CD14-positive monocyte (primary cell): ENCODE results near the gene SMC5. TPM values are rescaled to one million over a fixed set of nuclear protein-coding genes. Genes with fewer than 3 reads are reported as not detected.

Experiments used
- DNase-seq, 3 donors: peaks; one replicate each; pipeline ENCODE4 v3.0.0-alpha.2; 2011 to 2022
- H2AFZ ChIP-seq: 2 replicates; pipeline ENCODE4 v1.6.0; 2012; ENCODE audit warnings: mild to moderate bottlenecking, low read depth, low read length, inconsistent platforms; ENCODE audit not compliant: insufficient read depth, poor library complexity, severe bottlenecking
- H3K27ac ChIP-seq, 2 donors: 1 replicate in 1 of 2; 2 replicates in 1 of 2; pipeline ENCODE4 v1.5.1; 2012 to 2013; ENCODE audit warnings: low read length in 2 of 2, control low read depth in 1 of 2, inconsistent platforms in 1 of 2, low read depth in 1 of 2, mild to moderate bottlenecking in 1 of 2
- H3K27me3 ChIP-seq, 2 donors: one replicate each; pipeline versions ENCODE4 v1.6.0 to v1.6.1; 2011 to 2013; ENCODE audit warnings: low read length in 2 of 2; ENCODE audit not compliant: control insufficient read depth in 2 of 2, insufficient read depth in 2 of 2
- H3K36me3 ChIP-seq, 2 donors: replicated peaks in 1 of 2; 1 replicate in 1 of 2; 2 replicates in 1 of 2; pipeline versions ENCODE4 v1.5.1 to v1.6.1; 2012 to 2013; ENCODE audit warnings: low read length in 2 of 2, control low read depth in 1 of 2, inconsistent platforms in 1 of 2, mild to moderate bottlenecking in 1 of 2; ENCODE audit not compliant: insufficient read depth in 2 of 2, control insufficient read depth in 1 of 2
- H3K4me1 ChIP-seq, 2 donors: 1 replicate in 1 of 2; 2 replicates in 1 of 2; pipeline versions ENCODE4 v1.5.1 to v1.6.1; 2012 to 2013; ENCODE audit warnings: low read length in 2 of 2, control low read depth in 1 of 2, inconsistent platforms in 1 of 2, mild to moderate bottlenecking in 1 of 2, moderate library complexity in 1 of 2; ENCODE audit not compliant: insufficient read depth in 2 of 2, control insufficient read depth in 1 of 2
- H3K4me2 ChIP-seq: replicated peaks from 2 replicates; pipeline ENCODE3; 2012; ENCODE audit warnings: low read length, moderate library complexity, mild to moderate bottlenecking; ENCODE audit not compliant: poor library complexity, severe bottlenecking; ENCODE audit errors: extremely low read depth
- H3K4me3 ChIP-seq, 3 experiments: fragments of 200-600 bp in 1 of 3; sonication (generic) in 1 of 3; replicated peaks in 1 of 3; 1 replicate in 2 of 3; 2 replicates in 1 of 3; pipeline ENCODE4 v1.5.1; 2011 to 2013; ENCODE audit warnings: low read length in 3 of 3, mild to moderate bottlenecking in 3 of 3, control low read depth in 2 of 3, low read depth in 2 of 3, inconsistent platforms in 1 of 3, moderate library complexity in 1 of 3
- H3K79me2 ChIP-seq: 2 replicates; pipeline ENCODE4 v1.6.0; 2012; ENCODE audit warnings: mild to moderate bottlenecking, control low read depth, inconsistent platforms, low read length, moderate library complexity; ENCODE audit not compliant: insufficient read depth
- H3K9ac ChIP-seq: 2 replicates; pipeline ENCODE4 v1.6.0; 2017; ENCODE audit warnings: low read length, mild to moderate bottlenecking; ENCODE audit not compliant: insufficient read depth, poor library complexity, severe bottlenecking
- H3K9me3 ChIP-seq, 2 donors: replicated peaks in 1 of 2; 1 replicate in 1 of 2; 2 replicates in 1 of 2; pipeline versions ENCODE4 v1.5.1 to v1.6.1; 2012 to 2013; ENCODE audit warnings: low read length in 2 of 2, control low read depth in 1 of 2; ENCODE audit not compliant: control insufficient read depth in 1 of 2, insufficient read depth in 1 of 2
- H4K20me1 ChIP-seq: 2 replicates; pipeline ENCODE4 v1.6.0; 2012; ENCODE audit warnings: mild to moderate bottlenecking, low read length, control low read depth, moderate library complexity; ENCODE audit not compliant: insufficient read depth
- H3K27ac Mint-ChIP-seq, 7 donors: one replicate each; pipeline ENCODE4 v1.8.0; 2020; ENCODE audit warnings: mild to moderate bottlenecking in 7 of 7, mixed read lengths in 7 of 7, moderate library complexity in 6 of 7, inconsistent platforms in 2 of 7
- H3K27me3 Mint-ChIP-seq, 3 donors: one replicate each; pipeline ENCODE4 v1.8.0; 2021 to 2022; ENCODE audit warnings: low read depth in 3 of 3, mild to moderate bottlenecking in 3 of 3, mixed read lengths in 3 of 3, moderate library complexity in 3 of 3, inconsistent platforms in 1 of 3
- H3K36me3 Mint-ChIP-seq, 2 donors: one replicate each; pipeline ENCODE4 v1.8.0; 2020; ENCODE audit warnings: mixed read lengths in 2 of 2, inconsistent platforms in 1 of 2, mild to moderate bottlenecking in 1 of 2
- H3K4me1 Mint-ChIP-seq: one replicate; pipeline ENCODE4 v1.8.0; 2020; ENCODE audit warnings: mild to moderate bottlenecking, mixed read lengths
- H3K4me3 Mint-ChIP-seq, 2 donors: one replicate each; pipeline ENCODE4 v1.8.0; 2020; ENCODE audit warnings: mild to moderate bottlenecking in 2 of 2, mixed read lengths in 2 of 2, moderate library complexity in 1 of 2
- H3K9me3 Mint-ChIP-seq, 7 donors: one replicate each; pipeline ENCODE4 v1.8.0; 2020 to 2022; ENCODE audit warnings: mixed read lengths in 7 of 7, mild to moderate bottlenecking in 6 of 7, moderate library complexity in 6 of 7, inconsistent platforms in 2 of 7
- CTCF ChIP-seq: fragments of 200-600 bp; IDR thresholded peaks from one replicate; pipeline ENCODE4 v1.8.0; 2022; ENCODE audit warnings: antibody characterized with exemption, mild to moderate bottlenecking
- WGBS: methylation state at CpG from one replicate; pipeline ENCODE4 v1.1.5; 2013; ENCODE audit warnings: missing lambda C conversion rate; ENCODE audit not compliant: insufficient coverage; 5-methylcytosine and 5-hydroxymethylcytosine counted together
- intact Hi-C, 2 donors: fragments of 100-400 bp; cut with micrococcal nuclease; formaldehyde crosslinking; loops; one replicate each; pipeline versions ENCODE4 v1.15.0 to v1.15.1; 2023
- polyA plus RNA-seq, 3 donors: library from polyadenylated mRNA; depleted of rRNA in 1 of 3; unstranded in 2 of 3; stranded (reverse) in 1 of 3; fragments of 300-500 nt in 2 of 3; fragments of >200 nt in 1 of 3; fragmentation: Illumina TruSeq in 2 of 3; gene quantifications; 1 replicate in 2 of 3; 2 replicates in 1 of 3; pipeline ENCODE4 v1.2.3, GENCODE V29; 2012 to 2021

The SMC5 gene
- polyA plus RNA-seq, 3 donors, result 4.9 to 13.6 (median 5.1) TPM

- Histone ChIP-seq H2AFZ (no peak overlapping the region), H3K27ac (no peak overlapping the region), H3K4me2 (no peak overlapping the region), H3K79me2 (no peaks in the 10 kb centered on the region), H3K9me3 (no peaks in the 10 kb centered on the region), H4K20me1 (no peaks in the 10 kb centered on the region), H3K36me3 (no peaks in the 10 kb centered on the region), H3K4me3 (no peak overlapping the region), H3K4me1 (no peaks in the 10 kb centered on the region), H3K9ac (no peak overlapping the region), H3K27me3 (no peaks in the 10 kb centered on the region)
- DNase-seq, result no peak
- intact Hi-C loops, result loop anchor here in 1 of 2 donors (10.0 kb wide), 1 partner anchor 64 kb away; no protein-coding TSS in a partner anchor
- no peak overlapping the region for H3K4me3 Mint-ChIP-seq
- H3K27me3 Mint-ChIP-seq, result no peaks in the 10 kb centered on the region
- WGBS, result no CpG with 5 or more reads among the region's 2 CpGs
- no peaks in the 10 kb centered on the region for H3K4me1 Mint-ChIP-seq
- H3K27ac Mint-ChIP-seq, result no peak overlapping the region
- no peaks in the 10 kb centered on the region for H3K36me3 Mint-ChIP-seq
- no peak for TF ChIP-seq CTCF
- peaks cover 0 to 2% (median 0%) of the 10 kb centered on the region in 7 donors for H3K9me3 Mint-ChIP-seq
Observed at GRCh38 chr9:70228611-70229010, 30.2 kb upstream of the SMC5 start.

- Histone ChIP-seq H4K20me1 (no peaks in the 10 kb centered on the region), H3K4me1 (no peaks in the 10 kb centered on the region), H3K4me2 (no peak overlapping the region), H3K9ac (no peak overlapping the region), H3K79me2 (no peaks in the 10 kb centered on the region), H3K27me3 (no peaks in the 10 kb centered on the region), H3K9me3 (no peaks in the 10 kb centered on the region), H3K4me3 (no peak overlapping the region), H3K27ac (no peak overlapping the region), H2AFZ (no peak overlapping the region), H3K36me3 (no peaks in the 10 kb centered on the region)
- no peak overlapping the region for H3K4me3 Mint-ChIP-seq
- no peak overlapping the region for H3K27ac Mint-ChIP-seq
- TF ChIP-seq CTCF, result no peak
- no peaks in the 10 kb centered on the region for H3K36me3 Mint-ChIP-seq
- H3K27me3 Mint-ChIP-seq, result no peaks in the 10 kb centered on the region
- DNase-seq, result no peak
- peaks cover 0 to 2% (median 2%) of the 10 kb centered on the region in 7 donors for H3K9me3 Mint-ChIP-seq
- WGBS, result 95% methylated on average over 4 of the region's 4 CpGs
- no peaks in the 10 kb centered on the region for H3K4me1 Mint-ChIP-seq
- intact Hi-C loops, result loop anchor here in 1 of 2 donors (10.0 kb wide), 1 partner anchor 64 kb away; no protein-coding TSS in a partner anchor
Observed at GRCh38 chr9:70229026-70229425, 29.8 kb upstream of the SMC5 start.
